ENCODE measurements around the gene GRM4.
"Not testable (repeated sequence)": the region's sequence is repeated elsewhere in the genome, so short reads cannot be mapped to it uniquely, and the experiment has no call there.

GRM4 gene

DNA sequence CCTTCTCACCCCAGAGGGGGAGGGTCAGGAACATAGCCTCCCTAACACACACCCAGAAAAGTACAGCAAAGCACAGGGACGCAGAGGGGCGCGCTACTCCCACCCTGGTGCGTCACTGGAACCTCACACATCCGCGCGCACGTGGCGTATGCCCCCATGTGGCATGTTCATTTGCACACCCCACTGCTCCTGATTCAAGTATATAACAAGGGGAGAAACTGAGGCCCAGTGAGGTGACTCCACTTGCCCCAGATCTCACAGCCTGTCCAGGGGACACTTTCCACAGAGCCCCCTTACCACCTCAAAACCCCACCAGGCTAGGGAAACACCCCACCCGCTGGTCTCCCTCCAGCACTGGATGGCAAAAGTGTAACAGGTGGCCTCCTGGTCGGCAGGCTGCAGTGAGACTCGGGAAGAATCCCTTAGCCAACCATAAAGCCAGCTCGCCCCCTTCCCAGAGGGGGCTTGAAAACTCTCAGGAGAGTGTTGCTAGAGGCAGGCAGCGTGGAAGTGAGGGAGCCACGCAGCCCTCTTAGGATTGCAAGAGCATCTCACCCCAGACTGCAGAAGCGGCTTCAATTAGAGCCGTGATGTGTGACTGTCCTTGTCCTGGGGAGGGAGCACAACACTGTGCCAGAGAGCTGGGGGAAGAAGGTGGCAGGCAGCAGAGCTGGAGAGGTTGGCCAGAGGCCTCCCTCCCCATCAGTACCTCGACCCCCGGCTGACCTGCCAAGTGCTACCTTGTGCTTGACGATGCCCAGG lies at the start of gene GRM4:
TSS of gene GRM4 (minus strand) at position 67 of the 762 bp plus-strand sequence. CDS start 12,591 bp downstream, outside the sequence.
- no peak for FAIRE-seq

DNA sequence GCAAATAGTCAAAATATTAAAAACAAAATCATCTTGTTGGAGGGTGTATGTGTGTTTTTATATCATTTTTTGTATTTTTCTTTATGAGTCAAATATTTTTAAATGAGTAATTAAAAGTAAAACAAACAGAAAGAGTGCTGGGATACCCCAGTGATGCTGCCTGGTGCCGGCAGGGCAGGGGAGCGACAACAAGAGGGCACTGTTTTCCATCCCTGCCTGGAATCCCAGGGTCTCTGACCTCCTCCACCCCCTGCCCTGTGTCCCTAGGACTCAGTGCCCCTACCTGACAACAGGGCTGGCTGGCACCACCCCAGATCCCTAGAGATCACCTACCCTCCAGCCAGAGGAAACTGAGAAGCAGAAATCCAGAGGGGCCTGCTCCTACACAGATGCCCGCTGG lies 48.9 kb upstream of the GRM4 start:
- no peak for FAIRE-seq

- FAIRE-seq = no peak
These were observed 44.7 kb upstream of the GRM4 start for GRCh38 chr6:34190504-34191122.

GRCh38 chr6:34189806-34190503 lies 44.1 kb upstream of the GRM4 start:
- FAIRE-seq = no peak

DNA sequence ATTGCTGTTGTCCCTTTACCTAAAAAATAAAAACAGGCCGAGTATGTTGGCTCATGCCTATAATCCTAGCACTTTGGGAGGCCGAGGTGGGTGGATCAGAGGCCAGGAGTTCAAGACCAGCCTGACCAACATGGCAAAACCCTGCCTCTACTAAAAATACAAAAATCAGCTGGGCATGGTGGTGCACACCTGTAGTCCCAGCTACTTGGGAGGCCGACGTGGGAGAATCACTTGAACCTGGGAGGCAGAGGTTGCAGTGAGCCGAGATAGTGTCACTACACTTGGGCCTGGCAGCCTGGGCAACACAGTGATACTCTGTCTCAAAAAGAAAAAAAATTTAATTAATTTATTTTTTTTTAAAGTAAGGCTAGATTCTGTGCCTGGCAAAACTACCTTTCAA lies 38.8 kb upstream of the GRM4 start:
- FAIRE-seq = not testable (repeated sequence)

GRCh38 chr6:34182751-34183531 lies 37.1 kb upstream of the GRM4 start:
- no peak for FAIRE-seq

DNA sequence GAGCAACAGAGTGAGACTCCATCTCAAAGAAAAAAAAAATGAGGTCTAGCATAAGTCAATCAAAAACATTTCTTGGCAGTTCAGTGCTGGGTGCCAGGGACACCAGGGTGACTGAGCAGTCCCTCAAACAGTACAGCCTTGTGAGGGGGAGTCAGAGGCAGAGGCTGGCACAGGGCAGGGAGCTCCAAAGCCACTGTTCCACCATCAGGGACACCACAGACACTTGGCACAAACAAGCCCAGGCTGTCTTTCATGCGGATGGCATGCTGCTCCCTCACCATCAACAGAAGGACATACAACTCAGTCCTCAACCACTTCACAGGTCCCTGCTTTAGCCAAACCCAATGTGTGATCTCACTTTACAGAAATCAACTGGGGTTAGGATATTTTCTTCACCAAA lies 36.0 kb upstream of the GRM4 start:
- no peak for FAIRE-seq

DNA sequence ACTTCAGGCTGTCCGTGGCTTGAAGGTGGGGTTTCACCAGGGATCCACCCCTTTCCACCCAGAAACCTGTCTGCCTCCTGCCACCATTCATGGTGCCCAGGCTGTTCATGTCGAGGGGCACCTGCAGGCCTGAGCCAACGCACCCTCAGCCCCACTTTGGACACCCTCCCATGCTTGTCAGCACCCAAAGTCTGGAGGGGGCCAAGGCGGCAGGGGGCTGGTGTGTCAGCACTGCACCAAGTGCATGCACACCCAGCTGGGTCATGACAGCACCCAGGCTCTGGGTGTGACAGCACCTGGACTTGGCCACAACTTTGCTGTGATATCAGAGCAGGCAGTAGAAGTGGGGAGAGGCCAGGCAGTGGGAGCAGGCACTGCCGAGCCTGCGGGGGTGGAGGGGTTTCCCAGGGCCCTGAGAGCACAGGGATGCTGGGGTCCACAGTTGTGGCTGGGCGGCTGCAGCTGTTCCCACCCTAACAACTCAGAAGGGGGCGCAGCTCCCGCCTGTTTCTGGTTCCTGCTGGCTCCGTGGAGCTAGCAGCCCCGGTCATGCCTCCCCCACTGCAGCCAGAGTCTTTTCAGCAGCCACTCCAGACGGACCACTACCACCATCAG lies 33.3 kb upstream of the GRM4 start:
- no peak for FAIRE-seq

DNA sequence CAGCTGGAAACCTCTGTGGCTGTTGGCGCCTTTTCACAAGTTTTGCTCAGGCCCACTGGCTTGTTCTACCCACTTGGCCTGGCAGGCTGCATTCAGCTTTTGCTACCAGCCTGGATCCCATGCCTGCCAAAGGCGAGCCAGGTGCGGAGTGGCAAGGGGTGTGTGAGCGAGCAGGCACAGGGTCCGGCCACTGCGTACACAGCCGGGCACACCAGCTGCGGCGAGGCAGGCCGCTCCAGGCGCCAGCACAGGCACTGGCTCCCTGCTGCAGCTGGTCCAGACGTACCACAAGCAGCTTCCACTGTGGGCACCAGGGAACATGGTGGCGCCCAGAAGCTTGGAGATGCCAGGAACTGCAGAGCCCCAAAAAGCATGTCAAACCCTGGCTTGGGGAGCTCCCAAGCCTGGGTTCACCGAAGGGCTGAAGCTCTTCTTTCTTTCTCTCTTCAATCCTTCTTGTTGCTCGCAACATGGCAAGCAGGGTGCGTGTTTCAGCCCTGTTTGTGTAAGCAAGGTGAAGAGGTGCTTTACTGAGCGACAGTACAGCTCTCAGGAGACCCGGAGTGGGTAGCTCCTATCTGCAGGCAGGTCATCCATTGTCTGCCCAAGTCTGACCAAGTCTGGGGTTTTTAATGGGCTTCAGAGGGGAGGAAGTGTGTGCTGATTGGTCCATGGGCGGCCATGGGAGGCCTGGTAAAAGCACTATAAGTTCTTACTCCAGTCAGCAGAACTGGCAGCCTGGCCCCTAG lies 32.6 kb upstream of the GRM4 start:
- FAIRE-seq = no peak

GRCh38 chr6:34177181-34177591 lies 31.3 kb upstream of the GRM4 start:
- FAIRE-seq = no peak

- FAIRE-seq = no peak
These were observed 30.6 kb upstream of the GRM4 start for GRCh38 chr6:34176261-34177031.

DNA sequence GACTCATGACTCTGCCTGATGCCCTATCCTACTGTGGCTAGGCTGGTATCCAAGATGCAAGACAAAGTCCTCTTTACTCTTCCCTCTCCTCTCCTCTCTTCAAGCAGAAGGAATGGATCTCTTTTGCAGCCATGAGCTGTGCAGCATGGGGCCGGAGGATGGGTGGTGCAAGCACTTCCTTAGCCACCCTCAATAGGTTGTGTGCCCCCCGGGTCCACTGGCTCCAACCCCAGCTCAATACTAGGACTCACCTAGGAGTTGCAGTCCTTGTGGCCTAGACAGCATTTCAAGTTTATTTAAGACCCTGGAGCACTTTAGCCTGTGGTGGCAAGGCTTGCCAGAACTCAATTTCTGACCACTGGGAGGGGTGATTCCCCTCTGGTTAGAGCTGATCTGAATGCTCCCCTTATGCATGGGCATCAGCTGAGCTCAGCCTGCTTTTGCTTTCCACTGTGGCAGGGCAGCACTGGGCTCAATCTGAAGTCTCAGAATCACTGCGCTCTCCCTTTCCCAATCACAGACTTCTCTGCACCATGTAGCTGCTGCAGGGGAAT lies 29.0 kb upstream of the GRM4 start:
- FAIRE-seq = no peak

DNA sequence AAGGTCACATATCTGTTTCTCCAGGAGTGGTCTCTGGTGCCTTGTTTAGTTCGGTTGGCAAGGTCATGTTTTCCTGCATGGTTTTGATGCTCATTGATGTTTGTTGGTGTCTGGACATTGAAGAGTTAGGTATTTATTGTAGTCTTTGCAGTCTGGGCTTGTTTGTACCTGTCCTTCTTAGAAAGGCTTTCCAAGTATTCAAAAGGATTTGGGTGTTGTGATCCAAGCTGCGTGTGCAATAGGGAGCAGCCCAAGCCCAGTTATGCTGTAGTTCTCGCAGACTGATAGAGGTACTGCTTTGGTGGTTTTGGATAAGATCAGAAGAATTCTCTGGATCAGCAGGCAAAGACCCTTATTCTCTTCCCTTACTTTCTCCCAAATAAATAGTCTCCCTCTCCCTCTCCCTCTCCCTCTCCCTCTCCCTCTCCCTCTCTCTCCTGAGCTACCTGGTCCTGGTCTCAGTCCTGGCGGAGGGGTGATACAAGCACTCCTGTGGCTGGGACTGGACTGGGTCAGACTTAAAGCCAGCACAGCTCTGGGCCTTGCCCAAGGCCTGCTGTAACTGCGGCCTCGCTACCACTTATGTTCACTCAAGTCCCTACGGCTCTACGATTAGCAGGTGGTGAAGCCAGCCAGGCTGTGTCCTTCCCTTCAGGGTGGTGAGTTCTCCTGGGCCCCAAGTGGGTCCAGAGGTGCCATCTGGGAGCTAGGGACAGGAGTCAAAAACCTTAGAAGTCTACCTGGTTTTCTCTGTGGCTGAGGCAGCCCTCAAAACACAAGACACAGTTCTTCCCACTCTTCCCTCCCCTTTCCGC lies 27.3 kb upstream of the GRM4 start:
- FAIRE-seq = no peak

- no peak for FAIRE-seq
These were observed 24.5 kb upstream of the GRM4 start for GRCh38 chr6:34170346-34170745.

GRCh38 chr6:34169897-34170296 lies 24.0 kb upstream of the GRM4 start:
- no peak for FAIRE-seq

GRCh38 chr6:34161857-34162515 lies 16.1 kb upstream of the GRM4 start:
- no peak for FAIRE-seq

DNA sequence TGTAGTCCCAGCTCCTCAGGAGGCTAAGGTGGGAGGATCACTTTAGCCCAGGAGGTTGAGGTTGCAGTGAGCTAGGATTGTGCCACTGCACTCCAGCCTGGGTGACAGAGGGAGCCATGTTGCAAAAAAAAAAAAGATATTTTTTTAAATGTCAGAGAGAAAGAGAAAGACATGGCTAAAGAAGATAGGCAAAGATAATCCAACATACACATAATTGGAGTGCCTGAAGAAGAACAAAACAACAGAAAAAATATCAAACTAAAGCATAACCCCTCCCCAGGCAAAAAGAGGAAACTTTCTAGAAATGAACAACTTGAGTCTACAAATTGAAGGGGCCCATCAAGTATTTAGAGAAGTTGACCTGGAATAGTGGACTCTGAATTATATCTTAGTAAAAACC lies 14.0 kb upstream of the GRM4 start:
- no peak for FAIRE-seq

- no peak for FAIRE-seq
These were observed 13.0 kb upstream of the GRM4 start for GRCh38 chr6:34158876-34159275.

- no peak for FAIRE-seq
These were observed 12.0 kb upstream of the GRM4 start for GRCh38 chr6:34157851-34158250.
